Caco-2 (cell line): Measurements from ENCODE around the gene FTCD. TPM values are rescaled to one million over a fixed set of nuclear protein-coding genes. Genes with fewer than 3 reads are reported as not detected.

Experiments used
- BruUV-seq: library from RNA; stranded (reverse); fragments of 400-500 nt; replicated peaks from 2 replicates; lab custom pipeline; 2021; lab: Mats Ljungman, UMichigan
- CTCF ChIA-PET: fragments of 300-600 bp; sonication (Branson Sonifier 250); formaldehyde crosslinking; loops from one replicate; lab custom pipeline; 2022; ENCODE audit warnings: antibody characterized with exemption; lab: Charles Lee
- POLR2A ChIA-PET: fragments of 300-600 bp; sonication (Branson Sonifier 250); formaldehyde crosslinking; loops from one replicate; lab custom pipeline; 2022; ENCODE audit warnings: antibody characterized with exemption; lab: Charles Lee
- DNase-seq, 2 experiments: peaks; one replicate each; pipeline versions ENCODE4 v3.0.0 to v3.0.0-alpha.2; 2020 to 2022
- H3K27me3 ChIP-seq: replicated peaks from 2 replicates; pipeline ENCODE4 v1.6.0; 2011; ENCODE audit warnings: low read length; ENCODE audit not compliant: control insufficient read depth, insufficient read depth
- H3K36me3 ChIP-seq: 2 replicates; pipeline ENCODE4 v1.5.1; 2011; ENCODE audit warnings: low read length; ENCODE audit not compliant: control insufficient read depth, insufficient read depth
- H3K4me1 ChIP-seq: fragments of 250-450 bp; sonication (Bioruptor Pico); 2 replicates; pipeline ENCODE4 v1.5.1; 2020; ENCODE audit warnings: mild to moderate bottlenecking
- H3K4me3 ChIP-seq: 2 replicates; pipeline ENCODE4 v1.5.1; 2011; ENCODE audit warnings: low read depth, mild to moderate bottlenecking, control low read depth, low read length
- H3K9me3 ChIP-seq: fragments of 250-450 bp; sonication (Bioruptor Pico); 2 replicates; pipeline ENCODE4 v1.5.1; 2020; ENCODE audit warnings: mild to moderate bottlenecking, moderate library complexity
- H3K27ac Mint-ChIP-seq: one replicate; pipeline ENCODE4 v1.8.0; 2022; ENCODE audit warnings: mixed read lengths; ENCODE audit not compliant: unreplicated experiment
- H3K27me3 Mint-ChIP-seq: one replicate; pipeline ENCODE4 v1.8.0; 2022; ENCODE audit warnings: mixed read lengths; ENCODE audit not compliant: insufficient read depth, unreplicated experiment
- H3K36me3 Mint-ChIP-seq: one replicate; pipeline ENCODE4 v1.8.0; 2022; ENCODE audit warnings: mild to moderate bottlenecking, mixed read lengths; ENCODE audit not compliant: insufficient read depth, unreplicated experiment
- H3K4me1 Mint-ChIP-seq: one replicate; pipeline ENCODE4 v1.8.0; 2022; ENCODE audit warnings: low read depth, mixed read lengths; ENCODE audit not compliant: unreplicated experiment
- H3K4me3 Mint-ChIP-seq: one replicate; pipeline ENCODE4 v1.8.0; 2022; ENCODE audit warnings: mild to moderate bottlenecking, moderate library complexity, mixed read lengths; ENCODE audit not compliant: unreplicated experiment
- H3K9me3 Mint-ChIP-seq: one replicate; pipeline ENCODE4 v1.8.0; 2022; ENCODE audit warnings: mixed read lengths; ENCODE audit not compliant: unreplicated experiment
- intact Hi-C: fragments of 100-400 bp; cut with micrococcal nuclease; formaldehyde crosslinking; loops from one replicate; pipeline ENCODE4 v1.10.0; 2022; ENCODE audit not compliant: unreplicated experiment
- total RNA-seq: library from RNA; stranded (reverse); gene quantifications from 2 replicates; pipeline ENCODE4 v1.2.3, GENCODE V29; 2022
- TF ChIP-seq, protein P1 (sequence below), 2 experiments: fragments of 200-600 bp in 1 of 2; IDR thresholded peaks; 1 replicate in 1 of 2; 2 replicates in 1 of 2; pipeline versions ENCODE4 v1.5.1 to v1.8.0; 2011 to 2022; ENCODE audit warnings: antibody characterized with exemption in 1 of 2, control low read depth in 1 of 2, inconsistent platforms in 1 of 2, low read depth in 1 of 2, low read length in 1 of 2, mild to moderate bottlenecking in 1 of 2, moderate library complexity in 1 of 2; ENCODE audit not compliant: insufficient read depth in 1 of 2, severe bottlenecking in 1 of 2, unreplicated experiment in 1 of 2

FTCD gene
- total RNA-seq, 1 experiment from 2014 or later: 3.5 TPM

GRCh38 chr21:46135782-46136395 is 19.5 kb downstream of the FTCD start:
- no peaks in the 10 kb centered on the region for H3K4me1 Mint-ChIP-seq
- no peaks in the 10 kb centered on the region for H3K36me3 Mint-ChIP-seq
- no peak overlapping the region for H3K27ac Mint-ChIP-seq
- TF ChIP-seq, protein P1, sequence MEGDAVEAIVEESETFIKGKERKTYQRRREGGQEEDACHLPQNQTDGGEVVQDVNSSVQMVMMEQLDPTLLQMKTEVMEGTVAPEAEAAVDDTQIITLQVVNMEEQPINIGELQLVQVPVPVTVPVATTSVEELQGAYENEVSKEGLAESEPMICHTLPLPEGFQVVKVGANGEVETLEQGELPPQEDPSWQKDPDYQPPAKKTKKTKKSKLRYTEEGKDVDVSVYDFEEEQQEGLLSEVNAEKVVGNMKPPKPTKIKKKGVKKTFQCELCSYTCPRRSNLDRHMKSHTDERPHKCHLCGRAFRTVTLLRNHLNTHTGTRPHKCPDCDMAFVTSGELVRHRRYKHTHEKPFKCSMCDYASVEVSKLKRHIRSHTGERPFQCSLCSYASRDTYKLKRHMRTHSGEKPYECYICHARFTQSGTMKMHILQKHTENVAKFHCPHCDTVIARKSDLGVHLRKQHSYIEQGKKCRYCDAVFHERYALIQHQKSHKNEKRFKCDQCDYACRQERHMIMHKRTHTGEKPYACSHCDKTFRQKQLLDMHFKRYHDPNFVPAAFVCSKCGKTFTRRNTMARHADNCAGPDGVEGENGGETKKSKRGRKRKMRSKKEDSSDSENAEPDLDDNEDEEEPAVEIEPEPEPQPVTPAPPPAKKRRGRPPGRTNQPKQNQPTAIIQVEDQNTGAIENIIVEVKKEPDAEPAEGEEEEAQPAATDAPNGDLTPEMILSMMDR (IDR thresholded peaks at IDR 0.05; ENCODE audit: insufficient read depth in 1 of 2, low read depth in 1 of 2, low read length in 1 of 2, severe bottlenecking in 1 of 2, unreplicated experiment in 1 of 2): no peak
- Histone ChIP-seq H3K4me1 (no peaks in the 10 kb centered on the region), H3K4me3 (no peak overlapping the region), H3K36me3 (no peaks in the 10 kb centered on the region), H3K27me3 (no peaks in the 10 kb centered on the region), H3K9me3 (no peaks in the 10 kb centered on the region)
- intact Hi-C loops: no loop called here
- H3K9me3 Mint-ChIP-seq: no peaks in the 10 kb centered on the region
- H3K27me3 Mint-ChIP-seq: no peaks in the 10 kb centered on the region
- DNase-seq: no peak
- POLR2A ChIA-PET: no interaction called here
- CTCF ChIA-PET: no interaction called here
- no TSS peak for BruUV-seq
- no peak overlapping the region for H3K4me3 Mint-ChIP-seq

DNA sequence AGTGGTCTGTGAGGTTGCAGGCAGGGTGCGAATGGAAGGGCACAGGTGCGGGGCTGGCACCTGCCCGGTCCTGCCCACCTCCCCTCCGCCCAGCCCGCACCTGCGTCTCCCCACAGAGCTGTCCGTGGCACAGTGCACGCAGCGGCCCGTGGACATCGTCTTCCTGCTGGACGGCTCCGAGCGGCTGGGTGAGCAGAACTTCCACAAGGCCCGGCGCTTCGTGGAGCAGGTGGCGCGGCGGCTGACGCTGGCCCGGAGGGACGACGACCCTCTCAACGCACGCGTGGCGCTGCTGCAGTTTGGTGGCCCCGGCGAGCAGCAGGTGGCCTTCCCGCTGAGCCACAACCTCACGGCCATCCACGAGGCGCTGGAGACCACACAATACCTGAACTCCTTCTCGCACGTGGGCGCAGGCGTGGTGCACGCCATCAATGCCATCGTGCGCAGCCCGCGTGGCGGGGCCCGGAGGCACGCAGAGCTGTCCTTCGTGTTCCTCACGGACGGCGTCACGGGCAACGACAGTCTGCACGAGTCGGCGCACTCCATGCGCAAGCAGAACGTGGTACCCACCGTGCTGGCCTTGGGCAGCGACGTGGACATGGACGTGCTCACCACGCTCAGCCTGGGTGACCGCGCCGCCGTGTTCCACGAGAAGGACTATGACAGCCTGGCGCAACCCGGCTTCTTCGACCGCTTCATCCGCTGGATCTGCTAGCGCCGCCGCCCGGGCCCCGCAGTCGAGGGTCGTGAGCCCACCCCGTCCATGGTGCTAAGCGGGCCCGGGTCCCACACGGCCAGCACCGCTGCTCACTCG is 23.3 kb downstream of the FTCD start:
- intact Hi-C loops: no loop called here
- ChIA-PET POLR2A (no interaction called here), CTCF (interaction anchor here (0.7 kb wide), 1 partner anchor 1331 kb away, joined by 3 read pairs; the partner anchor contains the start of gene UBE2G2)
- H3K27me3 ChIP-seq: no peaks in the 10 kb centered on the region
- Mint-ChIP-seq H3K4me3 (no peak overlapping the region), H3K4me1 (no peaks in the 10 kb centered on the region), H3K27ac (no peak overlapping the region), H3K36me3 (no peaks in the 10 kb centered on the region), H3K27me3 (no peaks in the 10 kb centered on the region), H3K9me3 (no peaks in the 10 kb centered on the region)
- DNase-seq: no peak
- H3K4me3 ChIP-seq: no peak overlapping the region
- no TSS peak for BruUV-seq
- no peaks in the 10 kb centered on the region for H3K9me3 ChIP-seq
- no peaks in the 10 kb centered on the region for H3K4me1 ChIP-seq
- TF ChIP-seq, protein P1 (IDR thresholded peaks at IDR 0.05; ENCODE audit: insufficient read depth in 1 of 2, low read depth in 1 of 2, low read length in 1 of 2, severe bottlenecking in 1 of 2, unreplicated experiment in 1 of 2): no peak
- no peaks in the 10 kb centered on the region for H3K36me3 ChIP-seq

GRCh38 chr21:46131588-46131837 is 23.9 kb downstream of the FTCD start:
- Histone ChIP-seq H3K9me3 (no peaks in the 10 kb centered on the region), H3K4me1 (no peaks in the 10 kb centered on the region), H3K27me3 (no peaks in the 10 kb centered on the region), H3K4me3 (no peak overlapping the region), H3K36me3 (no peaks in the 10 kb centered on the region)
- no peaks in the 10 kb centered on the region for H3K27me3 Mint-ChIP-seq
- H3K27ac Mint-ChIP-seq: no peak overlapping the region
- ChIA-PET POLR2A (no interaction called here), CTCF (no interaction called here)
- H3K36me3 Mint-ChIP-seq: no peaks in the 10 kb centered on the region
- TF ChIP-seq, protein P1 (IDR thresholded peaks at IDR 0.05; ENCODE audit: insufficient read depth in 1 of 2, low read depth in 1 of 2, low read length in 1 of 2, severe bottlenecking in 1 of 2, unreplicated experiment in 1 of 2): no peak
- no peaks in the 10 kb centered on the region for H3K4me1 Mint-ChIP-seq
- no peak overlapping the region for H3K4me3 Mint-ChIP-seq
- H3K9me3 Mint-ChIP-seq: no peaks in the 10 kb centered on the region
- no TSS peak for BruUV-seq
- intact Hi-C loops: no loop called here
- DNase-seq: no peak
